OCI-LY3 (cell line): ENCODE results near the gene VPS50.

Experiments used
- EZH2phosphoT487 ChIP-seq: fragments of 200-600 bp; shearing (Covaris generic); IDR thresholded peaks from 2 replicates; pipeline ENCODE4 v1.6.1; 2018; ENCODE audit warnings: antibody characterized with exemption, mixed run types, low read depth
- TF ChIP-seq, protein P1 (sequence below): fragments of 200-600, 300-600 bp; sonication (generic); IDR thresholded peaks from 2 replicates; pipeline ENCODE4 v1.5.1; 2014; ENCODE audit warnings: antibody characterized with exemption, low read length, low read depth

DNA sequence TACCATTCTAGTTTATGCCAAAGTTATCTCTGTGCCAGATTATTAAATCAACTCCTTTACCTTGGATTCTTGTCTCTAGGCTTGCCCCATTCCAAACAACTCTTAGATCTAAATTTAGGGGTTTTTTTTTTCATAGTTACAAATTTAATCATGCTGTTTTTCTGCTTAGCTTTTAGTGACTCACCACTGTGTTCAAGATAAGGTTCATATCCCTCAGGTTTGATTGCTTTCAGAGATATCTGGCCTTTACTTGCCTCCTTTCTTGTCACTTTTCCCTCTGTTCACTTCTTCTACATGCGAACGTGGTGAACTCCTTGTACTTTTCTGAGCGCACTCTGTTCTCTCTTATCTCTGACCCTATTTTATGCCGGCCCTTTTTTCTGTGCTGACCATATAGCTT, 78.2 kb downstream of the VPS50 start:
- TF ChIP-seq, protein P1, sequence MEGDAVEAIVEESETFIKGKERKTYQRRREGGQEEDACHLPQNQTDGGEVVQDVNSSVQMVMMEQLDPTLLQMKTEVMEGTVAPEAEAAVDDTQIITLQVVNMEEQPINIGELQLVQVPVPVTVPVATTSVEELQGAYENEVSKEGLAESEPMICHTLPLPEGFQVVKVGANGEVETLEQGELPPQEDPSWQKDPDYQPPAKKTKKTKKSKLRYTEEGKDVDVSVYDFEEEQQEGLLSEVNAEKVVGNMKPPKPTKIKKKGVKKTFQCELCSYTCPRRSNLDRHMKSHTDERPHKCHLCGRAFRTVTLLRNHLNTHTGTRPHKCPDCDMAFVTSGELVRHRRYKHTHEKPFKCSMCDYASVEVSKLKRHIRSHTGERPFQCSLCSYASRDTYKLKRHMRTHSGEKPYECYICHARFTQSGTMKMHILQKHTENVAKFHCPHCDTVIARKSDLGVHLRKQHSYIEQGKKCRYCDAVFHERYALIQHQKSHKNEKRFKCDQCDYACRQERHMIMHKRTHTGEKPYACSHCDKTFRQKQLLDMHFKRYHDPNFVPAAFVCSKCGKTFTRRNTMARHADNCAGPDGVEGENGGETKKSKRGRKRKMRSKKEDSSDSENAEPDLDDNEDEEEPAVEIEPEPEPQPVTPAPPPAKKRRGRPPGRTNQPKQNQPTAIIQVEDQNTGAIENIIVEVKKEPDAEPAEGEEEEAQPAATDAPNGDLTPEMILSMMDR: no peak
- no peak for TF ChIP-seq EZH2phosphoT487
